Gastrocnemius medialis (tissue), 4 donors: Measurements from ENCODE around the gene NEDD4L. TPM values are rescaled to one million over a fixed set of nuclear protein-coding genes. Genes with fewer than 3 reads are reported as not detected.

Experiments used
- ATAC-seq, 2 donors: fragments of 150-250 bp; one replicate each; pipeline ENCODE4 v1.9.1; 2016
- DNase-seq, 2 donors: peaks; one replicate each; pipeline ENCODE4 v3.0.0-alpha.2; 2019
- H3K27ac ChIP-seq, 4 donors: fragments of 200-600 bp; sonication (generic); 1 replicate in 1 of 4; 2 replicates in 3 of 4; pipeline ENCODE4 v1.5.1; 2016 to 2018; ENCODE audit warnings: mild to moderate bottlenecking in 2 of 4, moderate library complexity in 1 of 4
- H3K27me3 ChIP-seq, 3 donors: fragments of 200-600 bp; sonication (generic) in 2 of 3; 1 replicate in 1 of 3; 2 replicates in 2 of 3; pipeline versions ENCODE4 v1.5.1 to v1.6.0; 2016 to 2019; ENCODE audit warnings: mild to moderate bottlenecking in 1 of 3, moderate library complexity in 1 of 3
- H3K36me3 ChIP-seq, 2 donors: fragments of 200-600 bp; sonication (generic) in 1 of 2; one replicate each; pipeline ENCODE4 v1.5.1; 2017 to 2018
- H3K4me1 ChIP-seq, 2 donors: fragments of 200-600 bp; sonication (generic) in 1 of 2; one replicate each; pipeline ENCODE4 v1.5.1; 2016 to 2017; ENCODE audit warnings: mild to moderate bottlenecking in 2 of 2
- H3K4me3 ChIP-seq, 4 donors: fragments of 200-600 bp; sonication (generic) in 3 of 4; 1 replicate in 1 of 4; 2 replicates in 3 of 4; pipeline ENCODE4 v1.5.1; 2016 to 2019; ENCODE audit warnings: mild to moderate bottlenecking in 2 of 4
- H3K9me3 ChIP-seq, 3 donors: fragments of 200-600 bp; sonication (generic) in 2 of 3; 1 replicate in 1 of 3; 2 replicates in 2 of 3; pipeline ENCODE4 v1.5.1; 2016 to 2019
- POLR2A ChIP-seq, 2 donors: fragments of 450-650 bp; IDR thresholded peaks; one replicate each; pipeline ENCODE4 v1.6.1; 2017; ENCODE audit warnings: antibody characterized with exemption in 2 of 2, mild to moderate bottlenecking in 2 of 2, moderate library complexity in 2 of 2
- in situ Hi-C, 4 donors: fragments of 200-750 bp; cut with MboI; loops; one replicate each; pipeline versions ENCODE4 v1.15.0 to v1.8.0; 2017; ENCODE audit warnings: low sequenced_read_pairs in 4 of 4
- intact Hi-C: fragments of 100-400 bp; cut with DNase I; formaldehyde crosslinking; loops from one replicate; pipeline ENCODE4 v1.15.1; 2023; ENCODE audit warnings: low total_unique reads
- total RNA-seq, 4 donors: library from RNA; depleted of rRNA; stranded (reverse); fragments of >200 nt; gene quantifications; one replicate each; pipeline versions ENCODE4 v1.1.0 to v1.2.3, GENCODE V29; 2016
- TF ChIP-seq, protein P1 (sequence below), 5 experiments: fragments of 450-650 bp in 3 of 5; fragments of 200-600 bp in 2 of 5; sonication (generic) in 2 of 5; IDR thresholded peaks in 4 of 5; conservative IDR thresholded peaks in 1 of 5; 1 replicate in 4 of 5; 2 replicates in 1 of 5; pipeline ENCODE4 v1.5.1; 2016 to 2019; ENCODE audit warnings: antibody characterized with exemption in 5 of 5, mild to moderate bottlenecking in 3 of 5, moderate library complexity in 3 of 5

Gene NEDD4L
- total RNA-seq, 4 donors from 2014 or later, result 27.4 to 81.5 (median 51.5) TPM

DNA sequence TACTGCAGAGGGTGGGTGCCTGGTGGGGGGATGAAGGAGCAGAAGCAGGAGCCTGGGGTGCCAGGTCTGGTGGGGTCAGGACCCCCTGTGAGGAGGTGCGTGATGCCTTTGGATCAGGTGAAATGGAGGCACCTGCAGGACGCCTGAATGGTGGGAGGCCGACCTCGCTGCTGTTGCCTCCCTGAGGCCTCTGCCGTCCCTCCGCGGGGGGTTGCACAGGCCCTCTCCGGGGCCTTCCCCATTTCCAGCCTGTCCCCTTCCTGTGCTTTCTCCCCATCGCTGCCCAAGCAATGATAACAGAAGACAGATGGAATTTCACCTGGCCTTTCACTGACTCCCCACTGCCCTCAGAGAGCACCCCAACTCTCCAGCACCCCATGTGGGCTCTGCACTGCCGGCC, 325.6 kb downstream of the NEDD4L start:
- no peak for ATAC-seq

DNA sequence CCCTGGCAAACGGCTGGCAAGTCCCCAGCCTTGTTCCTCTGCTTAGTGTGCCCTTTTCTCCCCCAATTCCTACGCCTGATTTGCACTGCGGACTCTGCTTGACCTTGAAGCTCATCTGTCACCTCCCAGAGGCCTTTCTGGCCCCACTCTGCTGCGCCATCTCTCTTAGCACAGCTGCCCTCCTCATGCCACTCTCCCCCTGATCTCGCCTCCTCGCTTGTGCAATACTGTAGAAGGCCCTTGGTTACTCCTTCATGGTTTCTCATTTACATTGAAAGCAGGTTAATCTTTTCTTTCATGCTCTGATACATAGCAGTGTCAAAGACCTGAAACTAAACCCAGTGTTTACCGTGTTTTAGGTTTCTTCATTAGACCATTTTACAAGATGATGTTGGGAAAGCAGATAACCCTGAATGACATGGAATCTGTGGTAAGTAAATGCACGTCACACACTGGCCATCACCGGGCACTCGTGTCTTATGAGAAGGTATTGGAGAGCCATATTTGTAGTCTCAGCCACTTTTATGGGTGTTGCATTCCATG, 326.1 kb downstream of the NEDD4L start:
- in situ Hi-C loops (no loop called here), intact Hi-C loops (no loop called here)
- Histone ChIP-seq H3K36me3 (peaks cover 0 to 64% of the 10 kb centered on the region in 2 donors), H3K27me3 (no peaks in the 10 kb centered on the region), H3K27ac (no peak overlapping the region), H3K4me3 (no peak overlapping the region), H3K9me3 (no peaks in the 10 kb centered on the region), H3K4me1 (no peaks in the 10 kb centered on the region)
- TF ChIP-seq POLR2A (IDR thresholded peaks at IDR 0.05), result no peak
- TF ChIP-seq, protein P1, sequence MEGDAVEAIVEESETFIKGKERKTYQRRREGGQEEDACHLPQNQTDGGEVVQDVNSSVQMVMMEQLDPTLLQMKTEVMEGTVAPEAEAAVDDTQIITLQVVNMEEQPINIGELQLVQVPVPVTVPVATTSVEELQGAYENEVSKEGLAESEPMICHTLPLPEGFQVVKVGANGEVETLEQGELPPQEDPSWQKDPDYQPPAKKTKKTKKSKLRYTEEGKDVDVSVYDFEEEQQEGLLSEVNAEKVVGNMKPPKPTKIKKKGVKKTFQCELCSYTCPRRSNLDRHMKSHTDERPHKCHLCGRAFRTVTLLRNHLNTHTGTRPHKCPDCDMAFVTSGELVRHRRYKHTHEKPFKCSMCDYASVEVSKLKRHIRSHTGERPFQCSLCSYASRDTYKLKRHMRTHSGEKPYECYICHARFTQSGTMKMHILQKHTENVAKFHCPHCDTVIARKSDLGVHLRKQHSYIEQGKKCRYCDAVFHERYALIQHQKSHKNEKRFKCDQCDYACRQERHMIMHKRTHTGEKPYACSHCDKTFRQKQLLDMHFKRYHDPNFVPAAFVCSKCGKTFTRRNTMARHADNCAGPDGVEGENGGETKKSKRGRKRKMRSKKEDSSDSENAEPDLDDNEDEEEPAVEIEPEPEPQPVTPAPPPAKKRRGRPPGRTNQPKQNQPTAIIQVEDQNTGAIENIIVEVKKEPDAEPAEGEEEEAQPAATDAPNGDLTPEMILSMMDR (IDR thresholded peaks at IDR 0.05 in 4 of 5, conservative IDR thresholded peaks at IDR 0.05 in 1 of 5), result no peak
- ATAC-seq, result no peak
- DNase-seq, result no peak

More for the DNA sequence above, 325.6 kb downstream of the NEDD4L start:
- H3K4me1 ChIP-seq, result no peaks in the 10 kb centered on the region
- no peak overlapping the region for H3K27ac ChIP-seq
- in situ Hi-C loops, result no loop called here
- H3K27me3 ChIP-seq, result no peaks in the 10 kb centered on the region
- intact Hi-C loops, result no loop called here
- H3K4me3 ChIP-seq, result no peak overlapping the region
- TF ChIP-seq POLR2A (IDR thresholded peaks at IDR 0.05), result no peak
- TF ChIP-seq, protein P1 (IDR thresholded peaks at IDR 0.05 in 4 of 5, conservative IDR thresholded peaks at IDR 0.05 in 1 of 5), result no peak
- H3K9me3 ChIP-seq, result no peaks in the 10 kb centered on the region
- DNase-seq, result no peak
- H3K36me3 ChIP-seq, result peaks cover 0 to 64% of the 10 kb centered on the region in 2 donors

DNA sequence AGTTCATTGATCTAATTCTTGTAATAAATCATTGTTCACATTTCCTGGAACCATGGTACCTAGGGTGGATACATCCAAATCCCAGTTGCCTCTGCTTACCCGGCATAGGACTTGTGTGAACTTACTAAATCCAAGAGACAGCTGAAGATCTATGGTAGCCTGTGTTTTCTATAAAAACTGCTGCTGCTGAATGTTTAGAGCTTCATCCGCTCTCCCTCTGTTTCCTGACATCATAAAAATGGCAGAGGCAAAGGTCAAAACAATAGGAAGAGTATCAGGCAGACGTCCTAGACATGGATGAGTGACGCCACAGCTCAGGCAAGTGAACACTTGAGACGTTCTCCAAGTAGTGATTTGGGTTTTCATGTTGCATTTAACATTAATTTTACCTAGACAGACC, 326.6 kb downstream of the NEDD4L start:
- H3K9me3 ChIP-seq, result no peaks in the 10 kb centered on the region
- ATAC-seq (no peak), DNase-seq (no peak)
- no peak overlapping the region for H3K27ac ChIP-seq
- no peak overlapping the region for H3K4me3 ChIP-seq
- H3K4me1 ChIP-seq, result no peaks in the 10 kb centered on the region
- H3K36me3 ChIP-seq, result peaks cover 0 to 64% of the 10 kb centered on the region in 2 donors
- in situ Hi-C loops (no loop called here), intact Hi-C loops (no loop called here)
- no peaks in the 10 kb centered on the region for H3K27me3 ChIP-seq
- TF ChIP-seq, protein P1 (IDR thresholded peaks at IDR 0.05 in 4 of 5, conservative IDR thresholded peaks at IDR 0.05 in 1 of 5), result no peak
- no peak for TF ChIP-seq POLR2A (IDR thresholded peaks at IDR 0.05)

DNA sequence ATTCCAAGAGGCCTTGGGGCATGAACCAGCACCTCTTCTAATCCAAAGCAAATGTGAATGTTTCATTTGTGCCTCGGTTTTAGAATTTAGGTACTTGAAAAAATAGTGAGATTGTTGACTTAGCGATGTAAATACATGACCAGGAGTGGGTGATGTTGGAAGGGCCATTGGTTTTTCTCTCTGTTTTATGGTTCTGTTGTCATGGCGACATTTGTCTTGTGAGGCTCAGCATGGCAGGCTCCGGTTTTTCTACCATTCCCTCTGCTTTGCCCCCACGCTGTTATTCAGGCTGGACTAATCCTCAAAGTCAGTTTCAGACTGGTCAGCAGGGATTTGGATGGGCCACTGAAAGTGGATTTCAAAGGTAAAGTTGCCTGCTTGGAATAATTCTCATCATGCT, 329.5 kb downstream of the NEDD4L start:
- in situ Hi-C loops, result no loop called here
- Histone ChIP-seq H3K4me1 (no peaks in the 10 kb centered on the region), H3K27me3 (no peaks in the 10 kb centered on the region), H3K27ac (no peak overlapping the region), H3K9me3 (no peaks in the 10 kb centered on the region), H3K4me3 (no peak overlapping the region), H3K36me3 (peaks cover 0 to 67% of the 10 kb centered on the region in 2 donors)
- DNase-seq, result no peak
- no peak for ATAC-seq
- intact Hi-C loops, result no loop called here
- no peak for TF ChIP-seq POLR2A (IDR thresholded peaks at IDR 0.05)
- TF ChIP-seq, protein P1 (IDR thresholded peaks at IDR 0.05 in 4 of 5, conservative IDR thresholded peaks at IDR 0.05 in 1 of 5), result no peak

DNA sequence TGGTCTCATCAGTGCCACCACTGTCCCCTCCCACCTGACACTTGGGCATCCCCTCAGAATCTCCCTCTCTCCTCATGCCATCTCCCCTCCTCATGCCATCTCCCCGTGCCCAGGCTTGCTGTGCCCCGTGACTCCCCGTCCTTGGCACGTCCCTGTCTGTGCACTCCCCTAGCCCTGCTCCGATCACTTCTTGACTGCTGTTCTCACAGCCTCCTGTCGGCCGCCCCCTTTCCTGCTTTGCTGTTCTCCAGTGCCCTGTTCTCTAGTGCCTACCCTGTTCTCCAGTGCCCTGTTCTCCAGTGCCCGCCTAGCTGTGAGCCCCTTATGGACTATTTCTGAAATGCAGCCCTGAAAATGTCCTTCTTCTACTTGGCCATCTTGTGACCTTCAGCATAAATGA, 331.0 kb downstream of the NEDD4L start:
- H3K27ac ChIP-seq, result no peak overlapping the region
- no peaks in the 10 kb centered on the region for H3K27me3 ChIP-seq
- DNase-seq, result no peak
- in situ Hi-C loops, result no loop called here
- no peak overlapping the region for H3K4me3 ChIP-seq
- H3K36me3 ChIP-seq, result peaks cover 0 to 58% of the 10 kb centered on the region in 2 donors
- TF ChIP-seq, protein P1 (IDR thresholded peaks at IDR 0.05 in 4 of 5, conservative IDR thresholded peaks at IDR 0.05 in 1 of 5), result no peak
- TF ChIP-seq POLR2A (IDR thresholded peaks at IDR 0.05), result no peak
- no peaks in the 10 kb centered on the region for H3K4me1 ChIP-seq
- no peaks in the 10 kb centered on the region for H3K9me3 ChIP-seq
- intact Hi-C loops, result no loop called here
- ATAC-seq, result no peak
